H9 (cell line): Measurements from ENCODE around the gene INPP5E. TPM values are rescaled to one million over a fixed set of nuclear protein-coding genes. Genes with fewer than 3 reads are reported as not detected.

ENCODE experiments used
- DNase-seq: peaks from one replicate; pipeline ENCODE4 v3.0.0-alpha.2; 2017
- H2AFZ ChIP-seq: one replicate; pipeline ENCODE4 v1.6.1; 2013; ENCODE audit warnings: mild to moderate bottlenecking, low read length, control low read depth, moderate library complexity
- H2AK5ac ChIP-seq: 2 replicates; pipeline ENCODE4 v1.6.1; 2013; ENCODE audit warnings: low read length, control low read depth, mixed read lengths; ENCODE audit not compliant: insufficient read length
- H2BK120ac ChIP-seq: one replicate; pipeline ENCODE4 v1.6.1; 2013; ENCODE audit warnings: low read depth, mild to moderate bottlenecking, low read length, control low read depth, inconsistent platforms; ENCODE audit not compliant: poor library complexity, severe bottlenecking
- H2BK12ac ChIP-seq: 2 replicates; pipeline ENCODE4 v1.6.1; 2013; ENCODE audit warnings: low read length, control low read depth, mixed read lengths, low read depth; ENCODE audit not compliant: insufficient read length
- H2BK15ac ChIP-seq: 2 replicates; pipeline ENCODE4 v1.6.1; 2013; ENCODE audit warnings: low read depth, low read length, control low read depth
- H2BK20ac ChIP-seq: one replicate; pipeline ENCODE4 v1.6.1; 2013; ENCODE audit warnings: low read depth, mild to moderate bottlenecking, low read length, control low read depth, inconsistent platforms; ENCODE audit not compliant: poor library complexity, severe bottlenecking
- H2BK5ac ChIP-seq: 2 replicates; pipeline ENCODE4 v1.6.1; 2013; ENCODE audit warnings: low read length, control low read depth, mixed read lengths; ENCODE audit not compliant: insufficient read length
- H3K14ac ChIP-seq: 2 replicates; pipeline ENCODE4 v1.6.1; 2013; ENCODE audit warnings: low read length, control low read depth; ENCODE audit not compliant: insufficient read depth
- H3K18ac ChIP-seq: 2 replicates; pipeline ENCODE4 v1.6.1; 2013; ENCODE audit warnings: low read depth, mild to moderate bottlenecking, mixed read lengths, low read length, control low read depth; ENCODE audit not compliant: insufficient read length
- H3K23ac ChIP-seq: 2 replicates; pipeline ENCODE4 v1.6.1; 2013; ENCODE audit warnings: low read length, control low read depth, mixed read lengths, low read depth; ENCODE audit not compliant: insufficient read length
- H3K23me2 ChIP-seq: 2 replicates; pipeline ENCODE4 v1.6.1; 2013; ENCODE audit warnings: low read depth, mild to moderate bottlenecking, mixed read lengths, low read length, control low read depth; ENCODE audit not compliant: insufficient read length, poor library complexity, severe bottlenecking
- H3K27ac ChIP-seq: 2 replicates; pipeline ENCODE4 v1.5.1; 2013; ENCODE audit warnings: low read length, control low read depth, mixed read lengths, low read depth; ENCODE audit not compliant: insufficient read length
- H3K27me3 ChIP-seq: 2 replicates; pipeline ENCODE4 v1.6.1; 2013; ENCODE audit warnings: low read length, control low read depth, inconsistent platforms; ENCODE audit not compliant: insufficient read depth
- H3K4ac ChIP-seq: 2 replicates; pipeline ENCODE4 v1.6.1; 2013; ENCODE audit warnings: low read depth, mild to moderate bottlenecking, control low read depth, inconsistent platforms, low read length, moderate library complexity
- H3K4me1 ChIP-seq: 2 replicates; pipeline ENCODE4 v1.6.1; 2013; ENCODE audit warnings: low read length, control low read depth, inconsistent platforms; ENCODE audit not compliant: insufficient read depth
- H3K4me2 ChIP-seq: 2 replicates; pipeline ENCODE4 v1.6.1; 2013; ENCODE audit warnings: low read length, control low read depth, mixed read lengths; ENCODE audit not compliant: insufficient read length, insufficient read depth
- H3K56ac ChIP-seq: 2 replicates; pipeline ENCODE4 v1.6.1; 2013; ENCODE audit warnings: low read depth, mild to moderate bottlenecking, mixed read lengths, low read length, control low read depth; ENCODE audit not compliant: insufficient read length
- H3K79me1 ChIP-seq: 2 replicates; pipeline ENCODE4 v1.6.1; 2013; ENCODE audit warnings: low read depth, mild to moderate bottlenecking, moderate library complexity, low read length, control low read depth, inconsistent platforms; ENCODE audit not compliant: insufficient read depth, poor library complexity, severe bottlenecking
- H3K79me2 ChIP-seq: 2 replicates; pipeline ENCODE4 v1.6.1; 2013; ENCODE audit warnings: low read length, control low read depth, inconsistent platforms; ENCODE audit not compliant: insufficient read depth
- H3K9ac ChIP-seq: 2 replicates; pipeline ENCODE4 v1.6.1; 2013; ENCODE audit warnings: low read length, control low read depth, mixed read lengths; ENCODE audit not compliant: insufficient read length; ENCODE audit errors: extremely low read depth
- H3K9me3 ChIP-seq: one replicate; pipeline ENCODE4 v1.6.1; 2013; ENCODE audit warnings: low read depth, low read length, inconsistent platforms; ENCODE audit not compliant: control insufficient read depth
- H3T11ph ChIP-seq: one replicate; pipeline ENCODE4 v1.6.1; 2013; ENCODE audit warnings: mild to moderate bottlenecking, low read length, control low read depth, inconsistent platforms
- H4K20me1 ChIP-seq: one replicate; pipeline ENCODE4 v1.6.1; 2013; ENCODE audit not compliant: control insufficient read depth, insufficient read length, insufficient read depth
- H4K5ac ChIP-seq: 2 replicates; pipeline ENCODE4 v1.6.1; 2013; ENCODE audit warnings: low read depth, mild to moderate bottlenecking, mixed read lengths, low read length, control low read depth; ENCODE audit not compliant: insufficient read length
- H4K8ac ChIP-seq: replicated peaks from 2 replicates; pipeline ENCODE4 v1.6.1; 2013; ENCODE audit warnings: low read length, control low read depth, mixed read lengths, low read depth; ENCODE audit not compliant: insufficient read length
- H4K91ac ChIP-seq: 2 replicates; pipeline ENCODE4 v1.6.1; 2013; ENCODE audit warnings: low read depth, mild to moderate bottlenecking, moderate library complexity, mixed read lengths, low read length, control low read depth; ENCODE audit not compliant: insufficient read length
- H3K27ac Mint-ChIP-seq, 3 experiments: 2 replicates in 2 of 3; 3 replicates in 1 of 3; pipeline ENCODE4 v1.8.0; 2020 to 2021; ENCODE audit warnings: mixed read lengths in 3 of 3, mild to moderate bottlenecking in 1 of 3, moderate library complexity in 1 of 3
- H3K27me3 Mint-ChIP-seq: 2 replicates; pipeline ENCODE4 v1.8.0; 2021; ENCODE audit warnings: low read depth, mild to moderate bottlenecking, moderate library complexity, mixed read lengths
- H3K36me3 Mint-ChIP-seq, 3 experiments: 2 replicates in 2 of 3; 3 replicates in 1 of 3; pipeline ENCODE4 v1.8.0; 2020 to 2021; ENCODE audit warnings: low read depth in 3 of 3, mixed read lengths in 3 of 3; ENCODE audit not compliant: insufficient read depth in 1 of 3
- H3K4me1 Mint-ChIP-seq, 2 experiments: 2 replicates each; pipeline ENCODE4 v1.8.0; 2020; ENCODE audit warnings: mixed read lengths in 2 of 2
- H3K4me3 Mint-ChIP-seq, 2 experiments: 2 replicates in 1 of 2; 3 replicates in 1 of 2; pipeline ENCODE4 v1.8.0; 2020 to 2021; ENCODE audit warnings: mild to moderate bottlenecking in 2 of 2, mixed read lengths in 2 of 2, moderate library complexity in 1 of 2
- H3K9me3 Mint-ChIP-seq, 2 experiments: 2 replicates in 1 of 2; 3 replicates in 1 of 2; pipeline ENCODE4 v1.8.0; 2020; ENCODE audit warnings: mild to moderate bottlenecking in 2 of 2, mixed read lengths in 2 of 2, moderate library complexity in 1 of 2
- WGBS: extraction: QIAGEN DNeasy Blood & Tissue Kit; methylation state at CpG from one replicate; pipeline ENCODE4 v1.1.7; 2013; ENCODE audit warnings: missing lambda C conversion rate, low lambda C conversion rate, mixed read lengths; ENCODE audit not compliant: insufficient read length; ENCODE audit errors: extremely low coverage; 5-methylcytosine and 5-hydroxymethylcytosine counted together
- total RNA-seq: library from RNA; stranded (reverse); gene quantifications from 2 replicates; pipeline ENCODE4 v1.2.1, GENCODE V29; 2021
- TF ChIP-seq, protein P1 (sequence below): fragments of 200-600 bp; sonication (generic); conservative IDR thresholded peaks from 3 replicates; pipeline ENCODE4 v1.8.0; 2021; ENCODE audit warnings: antibody characterized with exemption, mild to moderate bottlenecking

Gene INPP5E
- total RNA-seq, 1 experiment from 2014 or later, result 21.0 TPM

DNA sequence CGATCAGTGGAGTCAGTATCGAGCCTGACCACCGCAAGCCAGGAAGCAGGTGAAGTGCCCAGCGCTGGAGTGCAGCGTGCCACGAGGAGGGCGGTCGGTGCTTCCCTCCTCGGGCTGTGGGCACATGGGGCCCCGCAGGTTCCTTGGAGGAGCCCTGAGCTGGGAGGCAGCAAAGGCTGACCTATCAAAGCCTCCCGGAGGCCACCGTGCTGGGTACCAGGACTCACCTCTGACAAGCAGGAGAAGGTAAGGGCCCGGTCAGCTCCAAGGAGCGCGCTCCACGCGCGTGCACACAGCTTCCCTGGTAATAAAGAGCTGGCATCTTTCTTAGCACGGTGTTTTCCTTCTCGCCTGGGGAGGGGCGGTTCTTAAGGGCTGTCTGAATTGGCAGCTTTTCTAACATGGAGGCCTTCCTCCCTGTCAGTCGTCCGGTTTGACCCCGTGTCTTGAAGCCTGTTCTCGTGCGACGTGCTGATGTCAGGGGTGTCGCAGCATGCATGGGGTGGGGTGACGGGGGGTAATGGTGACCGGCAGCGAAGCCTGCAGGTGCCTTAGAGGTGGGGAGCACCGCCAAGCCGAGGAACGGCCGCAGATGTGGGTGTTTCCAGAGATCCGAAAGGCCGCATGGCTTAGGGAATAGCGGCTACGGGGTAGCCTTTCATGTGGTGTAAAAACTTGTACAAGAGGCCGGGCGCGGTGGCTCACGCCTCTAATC lies 16.1 kb downstream of the INPP5E start:
- Histone ChIP-seq H2BK15ac (no peak overlapping the region), H4K5ac (no peak overlapping the region), H3K27ac (no peak overlapping the region), H3K79me1 (no peaks in the 10 kb centered on the region), H3K56ac (no peak overlapping the region), H2BK5ac (no peak overlapping the region), H2AK5ac (no peak overlapping the region), H3K18ac (no peak overlapping the region), H2BK120ac (no peak overlapping the region), H3K4me1 (no peaks in the 10 kb centered on the region), H2BK12ac (no peak overlapping the region), H4K20me1 (no peaks in the 10 kb centered on the region), H3T11ph (no peak overlapping the region), H3K14ac (no peak overlapping the region), H4K91ac (no peak overlapping the region), H3K4ac (no peak overlapping the region), H3K23ac (no peak overlapping the region), H2BK20ac (no peak overlapping the region), H3K9ac (no peak overlapping the region), H4K8ac (no peak overlapping the region), H3K79me2 (no peaks in the 10 kb centered on the region), H3K23me2 (no peaks in the 10 kb centered on the region), H3K27me3 (no peaks in the 10 kb centered on the region), H2AFZ (no peak overlapping the region), H3K4me2 (no peak overlapping the region), H3K9me3 (no peaks in the 10 kb centered on the region)
- TF ChIP-seq, protein P1, sequence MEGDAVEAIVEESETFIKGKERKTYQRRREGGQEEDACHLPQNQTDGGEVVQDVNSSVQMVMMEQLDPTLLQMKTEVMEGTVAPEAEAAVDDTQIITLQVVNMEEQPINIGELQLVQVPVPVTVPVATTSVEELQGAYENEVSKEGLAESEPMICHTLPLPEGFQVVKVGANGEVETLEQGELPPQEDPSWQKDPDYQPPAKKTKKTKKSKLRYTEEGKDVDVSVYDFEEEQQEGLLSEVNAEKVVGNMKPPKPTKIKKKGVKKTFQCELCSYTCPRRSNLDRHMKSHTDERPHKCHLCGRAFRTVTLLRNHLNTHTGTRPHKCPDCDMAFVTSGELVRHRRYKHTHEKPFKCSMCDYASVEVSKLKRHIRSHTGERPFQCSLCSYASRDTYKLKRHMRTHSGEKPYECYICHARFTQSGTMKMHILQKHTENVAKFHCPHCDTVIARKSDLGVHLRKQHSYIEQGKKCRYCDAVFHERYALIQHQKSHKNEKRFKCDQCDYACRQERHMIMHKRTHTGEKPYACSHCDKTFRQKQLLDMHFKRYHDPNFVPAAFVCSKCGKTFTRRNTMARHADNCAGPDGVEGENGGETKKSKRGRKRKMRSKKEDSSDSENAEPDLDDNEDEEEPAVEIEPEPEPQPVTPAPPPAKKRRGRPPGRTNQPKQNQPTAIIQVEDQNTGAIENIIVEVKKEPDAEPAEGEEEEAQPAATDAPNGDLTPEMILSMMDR, result no peak
- Mint-ChIP-seq H3K9me3 (no peaks in the 10 kb centered on the region), H3K4me1 (no peaks in the 10 kb centered on the region), H3K4me3 (no peak overlapping the region), H3K36me3 (peaks cover 12 to 77% (median 53%) of the 10 kb centered on the region in 3 experiments; a peak in 6 of 7 replicates), H3K27ac (no peak overlapping the region), H3K27me3 (no peaks in the 10 kb centered on the region)
- no peak for DNase-seq
- WGBS, result no CpG with 5 or more reads among the region's 43 CpGs
